HepG2 (cell line): ENCODE results near the gene EEFSEC. TPM values are rescaled to one million over a fixed set of nuclear protein-coding genes. Genes with fewer than 3 reads are reported as not detected.

ENCODE experiments used
- ATAC-seq: fragments of 200-7000 bp; cut with Tn5 transposase; 3 replicates; pipeline ENCODE4 v1.9.1; 2020; ENCODE audit warnings: mild to moderate bottlenecking, moderate library complexity
- BruUV-seq: library from RNA; stranded (reverse); fragments of 400-500 nt; replicated peaks from 2 replicates; lab custom pipeline; 2021; lab: Mats Ljungman, UMichigan
- CTCF ChIA-PET: fragments of 300-600 bp; formaldehyde crosslinking; extraction: SDS; loops from one replicate; lab custom pipeline; 2021; ENCODE audit warnings: low total read pairs, inconsistent platforms, low intra/inter-chr PET ratio; lab: Yijun Ruan, JAX
- POLR2A ChIA-PET: fragments of 350-600 bp; sonication (Branson Sonifier 250); formaldehyde crosslinking; loops from one replicate; lab custom pipeline; 2020; ENCODE audit warnings: antibody characterized with exemption, inconsistent platforms; lab: Yijun Ruan, JAX
- DNase-seq: peaks from one replicate; pipeline ENCODE4 v3.0.0-alpha.2; 2015; ENCODE audit warnings: low spot score
- FAIRE-seq: peaks from 3 replicates; lab custom pipeline; 2011; peaks lifted over from hg19 to GRCh38; lab: Jason Lieb, UNC
- H2AFZ ChIP-seq: one replicate; pipeline ENCODE4 v1.6.1; 2011; ENCODE audit warnings: low read length, inconsistent platforms
- H3K27ac ChIP-seq: fragments of 300-600 bp; 3 replicates; pipeline ENCODE4 v1.8.0; 2011; ENCODE audit warnings: mixed run types, mild to moderate bottlenecking, mixed read lengths, low read length, inconsistent platforms; ENCODE audit not compliant: insufficient read depth; ENCODE audit errors: extremely low read length
- H3K27me3 ChIP-seq, 2 experiments: fragments of 200-600 bp in 1 of 2; 2 replicates in 1 of 2; 3 replicates in 1 of 2; pipeline versions ENCODE4 v1.6.0 to v1.8.0; 2011; ENCODE audit warnings: low read length in 2 of 2, mild to moderate bottlenecking in 2 of 2, moderate library complexity in 2 of 2, inconsistent platforms in 1 of 2; ENCODE audit not compliant: insufficient read depth in 2 of 2, control insufficient read depth in 1 of 2
- H3K36me3 ChIP-seq, 2 experiments: fragments of 200-600 bp in 1 of 2; replicated peaks in 1 of 2; 2 replicates in 1 of 2; 3 replicates in 1 of 2; pipeline versions ENCODE4 v1.5.1 to v1.8.0; 2011; ENCODE audit warnings: low read length in 2 of 2, inconsistent platforms in 1 of 2; ENCODE audit not compliant: insufficient read depth in 2 of 2, control insufficient read depth in 1 of 2
- H3K4me1 ChIP-seq: 2 replicates; pipeline ENCODE4 v1.5.1; 2012; ENCODE audit warnings: low read length, inconsistent platforms; ENCODE audit not compliant: insufficient read depth
- H3K4me2 ChIP-seq: 2 replicates; pipeline ENCODE4 v1.6.0; 2011; ENCODE audit warnings: low read depth, low read length, inconsistent platforms
- H3K4me3 ChIP-seq, 3 experiments: fragments of 200-600 bp in 1 of 3; sonication (generic), shearing (Covaris generic) in 1 of 3; replicated peaks in 1 of 3; 2 replicates each; pipeline ENCODE4 v1.5.1; 2011 to 2016; ENCODE audit warnings: low read length in 3 of 3, inconsistent platforms in 2 of 3, low read depth in 2 of 3, mild to moderate bottlenecking in 2 of 3, control low read depth in 1 of 3, mixed read lengths in 1 of 3; ENCODE audit not compliant: insufficient read depth in 1 of 3
- H3K79me2 ChIP-seq: one replicate; pipeline ENCODE4 v1.6.1; 2011; ENCODE audit warnings: low read length, inconsistent platforms; ENCODE audit not compliant: insufficient read depth
- H3K9ac ChIP-seq: 2 replicates; pipeline ENCODE4 v1.6.0; 2011; ENCODE audit warnings: mild to moderate bottlenecking, low read depth, low read length, inconsistent platforms; ENCODE audit not compliant: insufficient read depth
- H3K9me3 ChIP-seq: 2 replicates; pipeline ENCODE4 v1.5.1; 2012; ENCODE audit warnings: mild to moderate bottlenecking, low read length
- H4K20me1 ChIP-seq: 2 replicates; pipeline ENCODE4 v1.6.0; 2011; ENCODE audit warnings: inconsistent platforms, mild to moderate bottlenecking, low read length, moderate library complexity; ENCODE audit not compliant: insufficient read depth
- ATAD3A ChIP-seq: sonication (generic); formaldehyde crosslinking; IDR thresholded peaks from 2 replicates; pipeline ENCODE4 v1.4.0; 2020; ENCODE audit warnings: missing genetic modification reagents
- ATF5 ChIP-seq: sonication (generic); formaldehyde crosslinking; IDR thresholded peaks from 2 replicates; pipeline ENCODE4 v1.4.0; 2020; ENCODE audit warnings: mild to moderate bottlenecking, low read depth, missing genetic modification reagents
- FLYWCH1 ChIP-seq: sonication (generic); formaldehyde crosslinking; IDR thresholded peaks from 2 replicates; pipeline ENCODE4 v1.8.1; 2023; ENCODE audit warnings: mild to moderate bottlenecking, missing genetic modification reagents
- GMEB2 ChIP-seq: IDR thresholded peaks from 2 replicates; pipeline ENCODE4 v1.6.1; 2016; ENCODE audit warnings: missing biosample characterization, missing genetic modification reagents, low read depth
- HNF1B ChIP-seq: sonication (generic); formaldehyde crosslinking; IDR thresholded peaks from 2 replicates; pipeline ENCODE4 v1.5.1; 2020; ENCODE audit warnings: mild to moderate bottlenecking, moderate library complexity, missing genetic modification reagents
- LBX2 ChIP-seq: sonication (generic); formaldehyde crosslinking; IDR thresholded peaks from 2 replicates; pipeline ENCODE4 v1.5.0; 2020; ENCODE audit warnings: missing genetic modification reagents, mild to moderate bottlenecking, borderline replicate concordance
- MXD4 ChIP-seq: IDR thresholded peaks from 2 replicates; pipeline ENCODE4 v1.6.1; 2016; ENCODE audit warnings: mild to moderate bottlenecking, missing biosample characterization, missing genetic modification reagents
- PCBP2 ChIP-seq: fragments of 200-400 bp; formaldehyde crosslinking; optimal IDR thresholded peaks from 2 replicates; pipeline ENCODE3; 2018; ENCODE audit warnings: low read length, low read depth; ENCODE audit not compliant: poor library complexity, severe bottlenecking
- PLSCR1 ChIP-seq: sonication (generic); formaldehyde crosslinking; IDR thresholded peaks from 2 replicates; pipeline ENCODE4 v1.5.0; 2020; ENCODE audit warnings: missing genetic modification reagents, mild to moderate bottlenecking, borderline replicate concordance
- SNAI1 ChIP-seq: sonication (generic); formaldehyde crosslinking; IDR thresholded peaks from 2 replicates; pipeline ENCODE4 v1.5.0; 2020; ENCODE audit warnings: mild to moderate bottlenecking, missing genetic modification reagents, borderline replicate concordance
- SYNCRIP ChIP-seq: fragments of 200-400 bp; formaldehyde crosslinking; IDR thresholded peaks from 2 replicates; pipeline ENCODE4 v1.6.1; 2018; ENCODE audit warnings: mild to moderate bottlenecking, low read depth, low read length; ENCODE audit not compliant: insufficient read depth
- TBP ChIP-seq: sonication (generic); formaldehyde crosslinking; IDR thresholded peaks from 2 replicates; pipeline ENCODE4 v1.5.0; 2020; ENCODE audit warnings: missing genetic modification reagents
- ZNF33B ChIP-seq: sonication (generic); formaldehyde crosslinking; IDR thresholded peaks from 2 replicates; pipeline ENCODE4 v1.5.1; 2020; ENCODE audit warnings: mild to moderate bottlenecking, missing genetic modification reagents
- ZNF639 ChIP-seq: conservative IDR thresholded peaks from 2 replicates; pipeline ENCODE4 v1.6.1; 2018; ENCODE audit warnings: missing genetic modification reagents
- ZNF652 ChIP-seq: IDR thresholded peaks from 2 replicates; pipeline ENCODE4 v1.6.1; 2016; ENCODE audit warnings: low read depth, borderline replicate concordance
- WGBS: methylation state at CpG from one replicate; pipeline ENCODE4 v1.1.6; 2017; ENCODE audit warnings: low lambda C conversion rate; 5-methylcytosine and 5-hydroxymethylcytosine counted together
- in situ Hi-C: cut with HindIII; loops from 2 replicates; pipeline ENCODE4 v1.10.0; 2017; ENCODE audit warnings: low pct_unique_long_range_greater_than_20kb; ENCODE audit not compliant: extremely low pct_ligation_motif_present
- intact Hi-C: fragments of 100-400 bp; cut with micrococcal nuclease; formaldehyde crosslinking; loops from one replicate; pipeline ENCODE4 v1.10.0; 2022; ENCODE audit not compliant: unreplicated experiment
- polyA plus RNA-seq, 8 experiments: library from polyadenylated mRNA; depleted of rRNA in 3 of 8; stranded (reverse) in 7 of 8; unstranded in 1 of 8; fragments of >200 nt; fragmentation: Illumina TruSeq in 4 of 8; extraction: Trizol in 4 of 8; gene quantifications; 2 replicates each; pipeline versions ENCODE4 v1.2.1 to v1.2.3, GENCODE V29; 2011 to 2016; ENCODE audit warnings: low read depth in 4 of 8, missing spikeins in 1 of 8, mixed read lengths in 1 of 8; ENCODE audit not compliant: insufficient read depth in 1 of 8
- total RNA-seq, 5 experiments: library from RNA; depleted of rRNA; stranded (reverse); fragments of >200 nt; fragmentation: Illumina TruSeq; extraction: Trizol; gene quantifications; 2 replicates each; pipeline ENCODE4 v1.2.3, GENCODE V29; 2016; ENCODE audit warnings: low read depth in 1 of 5

EEFSEC gene
- total and polyA plus RNA-seq, 2 of the 13 experiments (the other 11 are each of a cell fraction or from before 2014, with no cell fraction given): 6.4 to 24.2 TPM

GRCh38 chr3:128201158-128201755 is 48.0 kb downstream of the EEFSEC start:
- FAIRE-seq (no peak), ATAC-seq (no peak), DNase-seq (no peak)
- H3K9me3 ChIP-seq: no peaks in the 10 kb centered on the region
- BruUV-seq: no TSS peak
- H2AFZ ChIP-seq: no peak overlapping the region
- in situ Hi-C loops (no loop called here), intact Hi-C loops (no loop called here)
- no peaks in the 10 kb centered on the region for H3K27me3 ChIP-seq
- H3K4me1 ChIP-seq: peaks cover 32% of the 10 kb centered on the region
- TF ChIP-seq GMEB2 (no peak), ATAD3A (CRISPR knock-in tag) (no peak), SNAI1 (CRISPR knock-in tag) (no peak), HNF1B (CRISPR knock-in tag) (no peak), PLSCR1 (CRISPR knock-in tag) (no peak), TBP (CRISPR knock-in tag) (no peak), ZNF652 (CRISPR knock-in tag) (no peak), ZNF639 (CRISPR knock-in tag) (no peak), ATF5 (CRISPR knock-in tag) (no peak), MXD4 (no peak), LBX2 (CRISPR knock-in tag) (no peak), PCBP2 (no peak), FLYWCH1 (CRISPR knock-in tag) (no peak), ZNF33B (CRISPR knock-in tag) (no peak), SYNCRIP (no peak)
- peaks cover 2% of the 10 kb centered on the region for H3K79me2 ChIP-seq
- POLR2A ChIA-PET: no interaction called here
- no peak overlapping the region for H3K27ac ChIP-seq
- H3K4me3 ChIP-seq: no peak overlapping the region
- CTCF ChIA-PET: no interaction called here
- WGBS: 98% methylated on average over 1 of the region's 1 CpG
- no peaks in the 10 kb centered on the region for H4K20me1 ChIP-seq
- H3K4me2 ChIP-seq: no peak overlapping the region
- no peak overlapping the region for H3K9ac ChIP-seq
- peaks cover 2 to 3% of the 10 kb centered on the region in 2 experiments; a peak in 3 of 5 replicates for H3K36me3 ChIP-seq
